COLO668 (cell line): ENCODE data around the gene STRBP.

Experiments
- DNase-seq: peaks from one replicate; lab custom pipeline; 2025; ENCODE audit not compliant: unreplicated experiment; lab: John Stamatoyannopoulos, UW

The STRBP gene

DNA sequence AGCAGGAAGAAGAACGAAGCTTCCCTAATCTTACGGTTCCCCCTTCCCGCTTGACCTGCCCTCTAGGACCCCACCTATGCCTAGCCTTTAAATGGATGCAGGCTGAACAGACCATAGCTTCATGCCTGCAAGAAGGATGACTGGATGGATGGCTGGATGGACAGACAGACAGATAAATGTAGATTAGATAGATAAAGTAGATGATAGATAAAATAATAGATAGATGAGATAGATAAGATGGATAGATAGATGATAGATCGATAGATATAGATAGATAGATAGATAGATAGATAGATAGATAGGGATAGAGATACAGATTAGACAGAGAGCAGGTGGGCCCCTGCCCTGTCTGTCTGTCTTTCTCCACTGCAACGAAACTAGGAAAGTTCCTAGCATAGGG, 162.9 kb downstream of the STRBP start:
- no peak for DNase-seq

- DNase-seq, result no peak
These were observed 163.6 kb downstream of the STRBP start for GRCh38 chr9:123104807-123105206.

DNA sequence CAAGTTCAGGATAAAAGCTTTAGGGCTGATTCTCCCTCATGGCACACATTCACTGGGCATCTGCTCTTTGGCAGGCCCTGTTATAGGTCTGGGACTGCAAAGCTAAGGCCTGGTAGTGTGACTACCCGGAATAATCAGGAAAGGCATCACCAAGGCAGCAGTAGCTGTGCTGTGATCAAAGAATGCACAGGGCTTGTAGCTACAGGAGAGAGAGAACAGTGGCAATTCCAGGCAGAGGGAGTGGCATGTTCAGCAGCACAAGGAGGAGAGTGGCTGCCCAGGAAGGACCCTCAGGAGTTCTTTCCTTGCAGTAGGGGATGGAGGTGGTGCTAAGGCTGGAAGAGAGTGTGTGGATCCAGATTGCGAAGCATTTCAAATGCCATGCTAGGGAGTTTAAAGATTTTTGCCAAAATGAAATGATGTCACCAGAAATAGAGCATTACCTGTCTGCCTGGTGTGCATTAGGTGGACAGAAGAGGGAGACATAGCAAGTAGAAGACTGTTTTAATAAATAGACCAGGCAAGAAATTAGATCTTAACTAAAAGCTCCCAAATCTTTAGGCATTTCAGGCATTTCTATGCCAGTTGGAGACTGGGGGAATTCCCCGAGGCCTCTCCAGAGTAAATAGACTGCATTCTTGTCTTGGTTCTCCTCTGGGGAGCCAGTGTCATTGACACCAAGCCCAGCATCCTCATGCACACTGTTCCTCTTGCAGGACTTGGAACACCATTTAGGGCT, 165.8 kb downstream of the STRBP start:
- DNase-seq, result no peak

GRCh38 chr9:123099548-123099947, 168.8 kb downstream of the STRBP start:
- DNase-seq, result no peak

- no peak for DNase-seq
These were observed 169.3 kb downstream of the STRBP start for GRCh38 chr9:123099042-123099441.

DNA sequence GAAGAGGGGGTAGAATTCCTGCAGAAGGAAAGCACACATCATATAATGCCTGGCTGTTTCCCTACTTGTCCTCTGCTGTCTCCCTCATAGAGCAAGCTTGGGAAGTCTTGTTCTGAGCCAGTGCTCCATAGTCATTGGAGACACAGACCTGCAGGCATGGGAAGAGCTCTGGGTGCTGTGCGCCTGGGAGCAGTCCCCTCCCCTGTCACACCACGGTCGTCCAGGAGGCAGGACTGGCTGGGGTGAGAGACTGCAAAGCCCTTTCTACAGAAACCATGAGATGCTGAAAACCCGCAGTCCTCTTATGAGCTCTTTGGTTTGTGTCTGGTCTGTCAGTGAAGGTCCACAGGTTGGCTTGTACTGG, 170.3 kb downstream of the STRBP start:
- no peak for DNase-seq

DNA sequence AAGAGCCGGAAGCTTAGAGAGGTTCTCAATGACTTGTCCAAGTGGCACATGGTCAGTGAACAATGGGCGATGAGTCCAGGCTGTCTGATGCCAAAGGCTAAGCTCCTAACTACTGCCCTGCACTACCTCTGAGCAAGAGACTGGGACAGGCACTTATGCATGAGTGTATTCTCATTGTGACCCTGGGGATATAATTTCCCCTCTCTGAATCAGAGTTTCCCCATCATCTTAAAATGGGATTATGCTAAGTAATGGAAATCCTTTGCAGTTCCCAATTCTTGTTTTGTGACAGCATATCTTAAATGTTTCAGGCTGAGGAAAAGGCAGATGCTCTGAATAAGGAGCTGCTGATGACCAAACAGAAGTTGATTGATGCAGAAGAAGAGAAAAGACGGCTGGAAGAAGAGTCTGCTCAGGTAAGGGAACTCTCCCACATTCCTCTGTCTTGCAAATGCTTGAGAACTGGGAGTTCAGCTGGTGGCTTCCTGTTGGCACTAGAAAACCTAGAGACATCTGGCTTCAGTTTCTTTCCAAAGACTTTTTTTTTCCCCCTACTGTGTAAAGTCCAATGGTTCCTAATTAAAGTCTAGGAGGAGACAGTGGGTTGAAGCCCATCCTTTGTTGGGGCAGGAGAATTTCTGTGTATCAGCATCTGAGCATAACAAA, 170.8 kb downstream of the STRBP start:
- no peak for DNase-seq

DNA sequence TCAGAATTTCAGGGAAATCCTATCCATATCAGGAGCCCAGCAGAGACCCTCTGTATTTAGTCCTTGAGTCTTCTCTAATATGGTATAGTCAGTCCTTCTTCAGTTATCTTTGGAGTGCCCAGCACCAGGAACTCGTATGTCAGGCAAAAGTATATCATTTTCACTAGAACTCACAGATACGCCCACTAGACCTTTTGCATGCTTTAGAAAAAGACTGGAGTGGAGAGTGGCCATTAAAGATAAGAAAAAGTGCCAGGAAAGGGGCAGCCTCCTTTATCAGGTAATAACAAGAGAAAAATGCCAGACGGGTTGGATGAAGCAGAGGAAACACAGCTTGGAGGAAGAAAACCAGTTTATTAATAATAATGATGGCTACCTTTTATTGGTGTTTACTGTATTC, 171.4 kb downstream of the STRBP start:
- DNase-seq, result no peak

- DNase-seq, result no peak
These were observed 175.2 kb downstream of the STRBP start for GRCh38 chr9:123093141-123093540.

DNA sequence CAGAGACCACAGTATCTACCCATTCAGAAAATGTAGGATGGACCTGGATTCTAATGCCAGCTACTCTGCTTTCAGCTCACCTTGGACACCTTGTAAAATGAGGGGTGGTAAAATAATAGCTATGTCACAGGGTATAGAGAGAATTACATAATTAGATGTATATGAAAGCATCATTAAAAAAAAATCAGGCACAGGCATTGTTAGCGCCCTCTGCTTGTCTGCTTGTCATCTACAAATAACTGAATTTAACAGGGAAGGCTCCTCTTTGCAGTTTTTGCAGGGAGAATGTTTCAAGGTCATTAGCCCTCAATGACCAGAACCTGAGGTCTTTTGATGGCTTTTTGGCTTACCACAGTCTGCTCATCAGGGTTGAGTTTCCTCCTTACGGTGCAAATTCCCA, 176.9 kb downstream of the STRBP start:
- no peak for DNase-seq

DNA sequence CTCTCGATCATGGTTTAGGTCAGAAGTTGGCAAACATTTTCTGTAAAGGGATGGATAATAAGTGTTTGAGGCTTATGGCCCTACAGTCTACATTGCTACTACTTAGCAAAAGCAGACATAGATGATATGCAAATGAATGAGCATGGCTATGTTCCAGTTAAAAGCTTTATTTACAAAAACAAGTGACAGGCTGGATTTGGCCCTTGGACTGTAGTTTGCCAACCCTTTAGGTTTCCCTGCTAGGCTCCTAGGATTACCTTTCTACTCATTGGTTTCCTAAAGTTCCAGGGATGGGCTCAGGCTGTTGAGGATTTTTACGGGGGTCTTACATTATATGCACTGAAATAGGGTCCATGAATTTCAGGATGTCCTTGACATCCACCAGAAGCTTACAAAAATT, 177.4 kb downstream of the STRBP start:
- no peak for DNase-seq

- no peak for DNase-seq
These were observed 178.0 kb downstream of the STRBP start for GRCh38 chr9:123090198-123090896.

GRCh38 chr9:123089790-123090189, 178.6 kb downstream of the STRBP start:
- DNase-seq, result no peak

DNA sequence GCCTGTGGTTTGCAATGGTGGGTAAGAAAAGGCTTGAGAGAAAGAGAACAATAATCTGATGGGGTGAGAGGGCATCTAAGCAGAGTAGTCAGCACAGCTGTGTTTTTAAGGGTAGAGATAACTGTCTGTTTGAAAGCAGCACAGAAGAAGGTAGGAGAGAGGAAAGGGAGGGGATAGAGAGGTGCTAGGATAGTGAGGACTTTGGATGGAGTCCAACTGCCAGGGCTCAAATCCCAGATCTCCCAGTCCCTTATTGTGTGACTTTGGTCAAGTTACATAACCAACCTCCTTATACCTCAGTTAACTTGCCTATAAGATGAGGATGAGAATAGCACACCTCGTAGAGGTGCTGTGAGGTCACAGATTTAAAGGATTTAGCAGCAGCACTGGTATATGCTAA, 179.3 kb downstream of the STRBP start:
- no peak for DNase-seq

DNA sequence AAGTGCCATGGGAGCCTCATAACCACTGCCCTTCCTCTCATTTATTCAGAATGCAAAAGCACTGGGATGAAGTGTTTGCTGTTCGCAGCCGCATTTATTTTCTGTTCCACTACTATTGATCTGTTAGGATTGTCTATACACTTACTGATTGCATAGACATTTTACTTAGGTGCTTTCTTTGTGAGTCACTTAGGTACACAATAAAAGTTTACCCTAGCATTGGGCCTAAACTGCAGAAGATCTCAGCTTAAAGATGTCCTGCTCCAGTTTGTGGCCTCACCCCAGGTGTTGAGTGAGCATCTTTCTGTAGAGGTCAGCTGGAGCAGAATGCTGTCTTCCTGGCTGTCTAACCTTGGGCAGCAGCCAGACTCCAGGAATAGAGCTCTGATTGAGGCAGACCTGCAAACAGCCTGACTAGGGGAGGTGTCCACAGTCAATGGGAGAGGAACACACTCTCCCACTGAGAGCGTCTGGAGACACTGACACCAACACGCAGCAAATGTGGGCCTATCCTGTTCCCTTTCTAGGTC, 181.0 kb downstream of the STRBP start:
- no peak for DNase-seq

- DNase-seq, result no peak
These were observed 182.5 kb downstream of the STRBP start for GRCh38 chr9:123085916-123086315.

DNA sequence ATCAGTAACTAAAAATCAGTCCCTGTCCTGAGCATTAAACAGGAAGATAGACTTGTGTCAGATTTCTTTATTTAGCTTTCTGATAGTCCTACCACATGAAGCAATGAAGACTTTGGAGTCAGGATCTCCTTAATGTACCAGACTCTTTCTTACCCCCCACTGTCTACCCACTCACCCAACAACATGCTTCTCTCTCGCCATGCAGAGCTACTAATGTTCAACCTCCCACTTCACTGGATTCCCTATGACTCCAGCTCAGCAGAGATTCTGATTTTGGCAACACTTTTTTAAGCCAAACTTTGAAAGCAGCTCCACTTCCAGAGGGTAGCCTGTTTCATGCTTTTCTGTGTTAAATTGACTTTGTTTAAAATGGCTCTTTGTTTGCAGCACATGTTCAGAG, 184.1 kb downstream of the STRBP start:
- DNase-seq, result no peak

DNA sequence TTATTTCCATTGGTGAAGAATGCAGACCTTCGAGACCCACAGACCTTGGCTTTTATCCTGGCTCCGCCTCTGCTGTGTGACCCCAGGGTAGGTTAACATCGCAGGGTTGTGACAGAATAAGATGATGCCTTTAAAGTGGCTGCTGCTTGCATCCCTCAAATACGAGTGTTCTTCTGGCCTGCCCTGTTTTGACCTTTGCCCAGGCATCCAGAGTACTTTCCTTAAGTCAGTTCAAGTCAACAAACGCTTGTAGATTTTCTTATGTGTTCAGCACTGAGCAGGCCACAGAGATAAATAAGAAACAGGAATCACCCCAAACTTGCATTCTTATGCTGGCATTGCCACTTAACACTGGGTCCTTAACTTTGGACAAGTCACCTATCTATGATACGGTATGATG, 184.7 kb downstream of the STRBP start:
- DNase-seq, result no peak

- no peak for DNase-seq
These were observed 186.6 kb downstream of the STRBP start for GRCh38 chr9:123081824-123082223.

DNA sequence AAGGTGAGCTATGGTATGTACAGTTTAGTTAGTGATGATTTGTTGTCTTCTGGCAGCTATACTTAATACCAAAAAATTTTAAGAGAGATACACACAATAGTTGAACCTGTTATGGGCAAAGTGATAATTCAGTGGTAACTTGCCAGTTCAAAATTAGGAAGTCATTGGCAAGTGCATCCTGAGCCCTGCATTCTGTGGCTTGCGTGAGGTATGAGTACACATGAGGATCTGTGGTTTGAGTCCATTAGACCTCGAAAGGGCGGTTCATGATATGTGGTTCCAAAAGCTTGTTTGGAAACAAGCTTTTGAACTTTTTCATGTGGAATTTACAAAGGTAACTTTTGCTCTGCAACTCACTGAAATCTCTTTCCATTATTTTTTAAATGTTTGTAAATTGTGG, 187.9 kb downstream of the STRBP start:
- no peak for DNase-seq

DNA sequence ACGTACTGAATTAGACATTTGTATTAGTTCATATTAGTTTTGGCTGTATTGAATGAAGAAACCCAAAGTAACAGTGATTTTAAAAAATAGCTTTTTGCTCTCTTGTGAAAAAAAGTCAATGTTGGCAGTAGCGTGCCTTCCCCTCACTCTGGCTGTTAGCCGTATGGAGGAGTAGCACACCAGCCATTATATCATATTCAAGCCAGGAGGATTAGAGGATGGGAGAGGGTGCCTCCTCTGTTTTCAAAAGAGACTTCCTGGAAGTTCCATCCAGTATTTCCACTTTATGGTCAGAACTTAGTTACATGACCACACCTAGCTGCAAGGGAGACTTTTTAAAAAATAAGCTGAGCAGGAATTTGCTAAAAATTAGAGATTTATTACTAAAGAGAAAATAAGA, 193.8 kb downstream of the STRBP start:
- DNase-seq, result no peak

DNA sequence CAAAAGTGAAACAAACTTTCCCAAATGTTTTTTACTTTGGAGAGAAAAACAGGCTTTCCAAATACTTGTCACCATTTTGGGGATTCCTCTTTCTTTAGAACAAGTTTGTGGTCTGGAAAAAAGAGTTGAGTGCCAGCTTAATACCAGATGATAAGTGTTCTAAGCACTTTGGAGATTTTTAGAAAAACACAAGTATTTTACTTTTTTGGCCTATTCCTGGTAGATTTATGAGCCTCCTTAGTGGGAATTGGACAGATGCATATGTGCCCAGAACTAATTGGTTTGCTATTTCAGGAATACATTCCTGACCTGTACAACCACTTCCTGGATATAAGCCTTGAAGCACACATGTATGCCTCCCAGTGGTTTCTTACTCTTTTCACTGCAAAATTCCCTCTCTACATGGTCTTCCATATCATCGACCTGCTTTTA, 194.4 kb downstream of the STRBP start:
- no peak for DNase-seq
